KMS-11 (cell line): ENCODE results near the gene TGFB3.

Experiments used
- H2AFZ ChIP-seq: fragments of 200-600 bp; sonication (generic); 2 replicates; pipeline ENCODE4 v1.6.1; 2016; ENCODE audit warnings: antibody characterized with exemption, mixed run types, low read depth
- H3K27ac ChIP-seq: fragments of 200-600 bp; sonication (generic); 2 replicates; pipeline ENCODE4 v1.6.1; 2016; ENCODE audit warnings: mild to moderate bottlenecking, mixed run types
- H3K27me3 ChIP-seq: fragments of 200-600 bp; sonication (generic); 2 replicates; pipeline ENCODE4 v1.6.1; 2017; ENCODE audit warnings: mild to moderate bottlenecking, low read depth, mixed run types, moderate library complexity; ENCODE audit not compliant: insufficient read depth
- H3K36me3 ChIP-seq: fragments of 200-600 bp; sonication (generic); 2 replicates; pipeline ENCODE4 v1.6.1; 2017; ENCODE audit warnings: mild to moderate bottlenecking, mixed run types; ENCODE audit not compliant: insufficient read depth
- H3K4me1 ChIP-seq: fragments of 200-600 bp; sonication (generic); 2 replicates; pipeline ENCODE4 v1.6.1; 2016; ENCODE audit warnings: mild to moderate bottlenecking, low read depth, mixed run types; ENCODE audit not compliant: poor library complexity, severe bottlenecking
- H3K4me2 ChIP-seq: fragments of 200-600 bp; sonication (generic); 2 replicates; pipeline ENCODE4 v1.7.0; 2016; ENCODE audit warnings: mild to moderate bottlenecking, mixed run types
- H3K4me3 ChIP-seq: fragments of 200-600 bp; sonication (generic); IDR thresholded peaks from 2 replicates; pipeline ENCODE4 v1.6.1; 2017; ENCODE audit warnings: low read depth, low read length, mixed read lengths; ENCODE audit not compliant: insufficient read depth
- H3K79me2 ChIP-seq: fragments of 200-600 bp; sonication (generic); 2 replicates; pipeline ENCODE4 v1.6.1; 2016; ENCODE audit warnings: low read depth, mixed run types; ENCODE audit not compliant: insufficient read depth
- H3K9ac ChIP-seq: fragments of 200-600 bp; sonication (generic); 2 replicates; pipeline ENCODE4 v1.6.1; 2016; ENCODE audit warnings: mild to moderate bottlenecking, mixed run types
- H4K20me1 ChIP-seq: fragments of 200-600 bp; sonication (generic); 2 replicates; pipeline ENCODE4 v1.6.1; 2016; ENCODE audit warnings: mild to moderate bottlenecking, mixed run types; ENCODE audit not compliant: insufficient read depth
- CTCF ChIP-seq: fragments of 200-600 bp; sonication (generic); conservative IDR thresholded peaks from 2 replicates; pipeline ENCODE4 v1.6.1; 2017; ENCODE audit warnings: low read depth, mild to moderate bottlenecking, antibody characterized with exemption, low read length, moderate library complexity, mixed read lengths

Gene TGFB3

GRCh38 chr14:75987201-75987970 is 5.6 kb upstream of the TGFB3 start:
- Histone ChIP-seq H3K9ac (no peak overlapping the region), H2AFZ (no peak overlapping the region), H3K4me3 (no peak overlapping the region), H3K79me2 (no peaks in the 10 kb centered on the region), H3K36me3 (no peaks in the 10 kb centered on the region), H3K4me2 (no peak overlapping the region), H4K20me1 (no peaks in the 10 kb centered on the region), H3K27me3 (no peaks in the 10 kb centered on the region), H3K4me1 (peaks cover 20% of the 10 kb centered on the region), H3K27ac (no peak overlapping the region)
- no peak for TF ChIP-seq CTCF

DNA sequence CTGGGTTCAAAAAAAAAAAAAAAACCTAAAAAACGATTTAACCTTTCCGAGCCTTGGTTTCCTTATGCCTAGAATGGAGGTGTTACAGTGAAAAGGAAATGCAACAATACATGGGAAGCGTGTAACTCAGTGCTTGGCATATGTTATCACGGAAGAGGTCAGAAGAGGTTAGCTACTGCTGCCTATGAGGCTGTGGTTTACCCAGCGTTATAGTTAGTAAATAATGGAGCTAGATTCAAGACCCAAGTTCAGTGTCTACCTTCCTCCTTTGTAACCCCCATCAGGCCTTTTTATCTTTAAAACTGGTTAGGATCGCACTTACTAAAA is 4.6 kb upstream of the TGFB3 start:
- Histone ChIP-seq H3K4me3 (no peak overlapping the region), H2AFZ (no peak overlapping the region; the same call in 1 of the 2 replicates), H3K79me2 (no peaks in the 10 kb centered on the region), H3K27ac (no peak overlapping the region), H3K4me2 (peak overlapping the region; percentile 88), H3K9ac (peak overlapping the region; percentile 66), H3K4me1 (peaks cover 20% of the 10 kb centered on the region), H4K20me1 (no peaks in the 10 kb centered on the region), H3K36me3 (no peaks in the 10 kb centered on the region), H3K27me3 (no peaks in the 10 kb centered on the region)
- TF ChIP-seq CTCF: no peak

- Histone ChIP-seq H3K36me3 (no peaks in the 10 kb centered on the region), H3K27ac (no peak within 1 kb of the TSS; the same call in 1 of the 2 replicates), H4K20me1 (no peaks in the 10 kb centered on the region), H3K4me3 (no peak within 1 kb of the TSS), H2AFZ (peak within 1 kb of the TSS; percentile 75), H3K4me2 (peak within 1 kb of the TSS; percentile 88), H3K4me1 (peaks cover 24% of the 10 kb centered on the region), H3K9ac (peak within 1 kb of the TSS; percentile 66), H3K79me2 (no peaks in the 10 kb centered on the region), H3K27me3 (no peaks in the 10 kb centered on the region)
- no peak for TF ChIP-seq CTCF
These were observed 4.0 kb upstream of the TGFB3 start, which contains the start of gene IFT43 for GRCh38 chr14:75985618-75986438. Gene IFT43 (plus strand): TSS chr14:75985763. CDS start chr14:75985787, 24 bp downstream.

DNA sequence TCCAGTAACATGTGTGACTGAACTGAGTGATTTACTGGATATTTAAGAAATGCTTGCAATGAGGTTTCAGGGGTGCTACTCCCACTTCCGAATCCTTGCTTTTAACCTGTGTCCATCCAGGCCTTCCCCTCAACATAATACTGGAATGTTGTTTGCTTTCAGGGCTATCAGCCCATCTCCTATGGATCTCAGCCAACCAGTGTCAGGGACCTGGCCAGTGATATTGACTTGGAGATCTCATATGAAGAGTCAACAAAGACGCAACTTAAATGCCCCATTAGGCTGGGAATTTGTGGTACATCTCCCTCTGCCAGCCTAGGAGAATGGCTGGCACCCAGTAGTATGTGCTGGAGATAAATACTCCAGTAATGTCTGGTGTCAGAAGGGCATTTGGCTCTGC is 2.9 kb upstream of the TGFB3 start:
- no peak overlapping the region for H3K9ac ChIP-seq
- no peak for TF ChIP-seq CTCF

More for the DNA sequence above, 2.9 kb upstream of the TGFB3 start:
- Histone ChIP-seq H3K4me1 (peaks cover 24% of the 10 kb centered on the region), H3K36me3 (no peaks in the 10 kb centered on the region), H3K79me2 (no peaks in the 10 kb centered on the region), H4K20me1 (no peaks in the 10 kb centered on the region), H3K27me3 (no peaks in the 10 kb centered on the region), H3K4me2 (no peak overlapping the region), H3K27ac (no peak overlapping the region), H2AFZ (no peak overlapping the region), H3K4me3 (no peak overlapping the region)
